H1 (cell line): ENCODE results near the gene CYP39A1. TPM values are rescaled to one million over a fixed set of nuclear protein-coding genes. Genes with fewer than 3 reads are reported as not detected.

Experiments used
- CTCF ChIA-PET: fragments of 300-600 bp; sonication (Branson Sonifier 250); formaldehyde crosslinking; loops from one replicate; lab custom pipeline; 2021; ENCODE audit not compliant: partially characterized antibody; lab: Charles Lee
- POLR2A ChIA-PET: fragments of 300-600 bp; sonication (Branson Sonifier 250); formaldehyde crosslinking; loops from one replicate; lab custom pipeline; 2021; ENCODE audit warnings: inconsistent platforms; ENCODE audit not compliant: partially characterized antibody; lab: Charles Lee
- DNase-seq, 2 experiments: peaks; one replicate each; pipeline versions ENCODE4 v3.0.0 to v3.0.0-alpha.2; 2010 to 2022; ENCODE audit warnings: low spot score in 2 of 2, low read depth in 1 of 2, mixed read lengths in 1 of 2
- FAIRE-seq: peaks from 2 replicates; lab custom pipeline; 2011; peaks lifted over from hg19 to GRCh38; lab: Jason Lieb, UNC
- H2AFZ ChIP-seq: 2 replicates; pipeline ENCODE4 v1.8.1; 2012; ENCODE audit warnings: low read length, inconsistent platforms
- H2AK5ac ChIP-seq: 2 replicates; pipeline ENCODE4 v1.6.1; 2013; ENCODE audit warnings: low read depth, low read length
- H2BK120ac ChIP-seq: replicated peaks from 2 replicates; pipeline ENCODE3; 2013; ENCODE audit warnings: low read depth, low read length, inconsistent platforms
- H2BK12ac ChIP-seq: 2 replicates; pipeline ENCODE4 v1.6.1; 2013; ENCODE audit warnings: low read depth, low read length
- H2BK15ac ChIP-seq: 2 replicates; pipeline ENCODE4 v1.6.1; 2013; ENCODE audit warnings: low read length
- H2BK20ac ChIP-seq: 2 replicates; pipeline ENCODE4 v1.6.1; 2013; ENCODE audit warnings: low read length
- H2BK5ac ChIP-seq: 2 replicates; pipeline ENCODE4 v1.6.1; 2013; ENCODE audit warnings: low read depth, low read length
- H3K14ac ChIP-seq: 2 replicates; pipeline ENCODE4 v1.6.1; 2013; ENCODE audit warnings: inconsistent platforms; ENCODE audit not compliant: insufficient read length
- H3K18ac ChIP-seq: 2 replicates; pipeline ENCODE4 v1.6.1; 2013; ENCODE audit warnings: low read length; ENCODE audit errors: extremely low read depth
- H3K23ac ChIP-seq: 2 replicates; pipeline ENCODE4 v1.6.1; 2013; ENCODE audit warnings: inconsistent platforms; ENCODE audit not compliant: insufficient read length
- H3K23me2 ChIP-seq: 2 replicates; pipeline ENCODE4 v1.6.1; 2013; ENCODE audit warnings: low read depth, low read length
- H3K27ac ChIP-seq: 2 replicates; pipeline ENCODE4 v1.6.1; 2011; ENCODE audit warnings: low read depth, low read length, inconsistent platforms
- H3K27me3 ChIP-seq, 4 experiments: replicated peaks in 1 of 4; 1 replicate in 1 of 4; 2 replicates in 3 of 4; pipeline versions ENCODE4 v1.6.1 to v1.8.1; 2011 to 2013; ENCODE audit warnings: low read length in 3 of 4, mild to moderate bottlenecking in 3 of 4, inconsistent platforms in 2 of 4, mixed read lengths in 2 of 4, moderate library complexity in 1 of 4; ENCODE audit not compliant: control insufficient read depth in 3 of 4, insufficient read depth in 3 of 4; ENCODE audit errors: extremely low read depth in 1 of 4
- H3K36me3 ChIP-seq, 4 experiments: 2 replicates each; pipeline versions ENCODE4 v1.6.1 to v1.8.1; 2011 to 2013; ENCODE audit warnings: mild to moderate bottlenecking in 4 of 4, low read length in 3 of 4, moderate library complexity in 2 of 4, control low read depth in 1 of 4, inconsistent platforms in 1 of 4; ENCODE audit not compliant: insufficient read depth in 4 of 4, control insufficient read depth in 2 of 4
- H3K4ac ChIP-seq: replicated peaks from 2 replicates; pipeline ENCODE3; 2013; ENCODE audit warnings: low read length, low read depth, mixed read lengths, inconsistent platforms; ENCODE audit not compliant: insufficient read length
- H3K4me1 ChIP-seq, 4 experiments: replicated peaks in 1 of 4; 1 replicate in 1 of 4; 2 replicates in 3 of 4; pipeline versions ENCODE4 v1.6.1 to v1.8.1; 2011 to 2013; ENCODE audit warnings: low read length in 3 of 4, inconsistent platforms in 2 of 4, mixed read lengths in 1 of 4; ENCODE audit not compliant: insufficient read depth in 4 of 4, control insufficient read depth in 3 of 4
- H3K4me2 ChIP-seq, 2 experiments: 2 replicates each; pipeline versions ENCODE4 v1.6.1 to v1.8.1; 2011 to 2013; ENCODE audit warnings: low read depth in 2 of 2, low read length in 2 of 2, control low read depth in 1 of 2, inconsistent platforms in 1 of 2, mild to moderate bottlenecking in 1 of 2; ENCODE audit not compliant: insufficient read depth in 1 of 2
- H3K4me3 ChIP-seq, 4 experiments: fragments of 200-600, 300-600 bp in 1 of 4; sonication (generic), shearing (Covaris generic), sonication (Bioruptor Twin) in 1 of 4; 2 replicates each; pipeline versions ENCODE4 v1.5.1 to v1.8.1; 2011 to 2016; ENCODE audit warnings: low read length in 4 of 4, low read depth in 3 of 4, control low read depth in 2 of 4, inconsistent platforms in 2 of 4, mild to moderate bottlenecking in 2 of 4, mixed read lengths in 1 of 4, moderate library complexity in 1 of 4; ENCODE audit not compliant: insufficient read depth in 2 of 4; ENCODE audit errors: extremely low read depth in 1 of 4
- H3K56ac ChIP-seq: replicated peaks from 2 replicates; pipeline ENCODE3; 2013; ENCODE audit warnings: low read depth, mild to moderate bottlenecking, mixed read lengths, low read length, inconsistent platforms; ENCODE audit not compliant: insufficient read length
- H3K79me1 ChIP-seq: 2 replicates; pipeline ENCODE4 v1.6.1; 2013; ENCODE audit warnings: low read depth, low read length, control low read depth
- H3K79me2 ChIP-seq, 2 experiments: 2 replicates each; pipeline versions ENCODE4 v1.6.1 to v1.8.1; 2012 to 2013; ENCODE audit warnings: low read length in 2 of 2, mild to moderate bottlenecking in 2 of 2, inconsistent platforms in 1 of 2; ENCODE audit not compliant: insufficient read depth in 2 of 2, control insufficient read depth in 1 of 2
- H3K9ac ChIP-seq, 4 experiments: replicated peaks in 1 of 4; 1 replicate in 1 of 4; 2 replicates in 3 of 4; pipeline versions ENCODE4 v1.6.1 to v1.8.1; 2011 to 2013; ENCODE audit warnings: low read depth in 3 of 4, low read length in 3 of 4, control low read depth in 2 of 4, mild to moderate bottlenecking in 2 of 4, moderate library complexity in 2 of 4, inconsistent platforms in 1 of 4; ENCODE audit errors: extremely low read depth in 1 of 4
- H3K9me3 ChIP-seq, 2 experiments: 2 replicates each; pipeline versions ENCODE4 v1.6.1 to v1.8.1; 2012 to 2013; ENCODE audit warnings: mild to moderate bottlenecking in 2 of 2, moderate library complexity in 2 of 2, control low read depth in 1 of 2, inconsistent platforms in 1 of 2, low read depth in 1 of 2, low read length in 1 of 2, mixed read lengths in 1 of 2; ENCODE audit not compliant: insufficient read depth in 2 of 2
- H4K20me1 ChIP-seq, 2 experiments: replicated peaks in 1 of 2; 2 replicates each; pipeline versions ENCODE3 to v1.8.1; 2011 to 2013; ENCODE audit warnings: inconsistent platforms in 2 of 2, low read length in 2 of 2, mild to moderate bottlenecking in 1 of 2; ENCODE audit not compliant: insufficient read depth in 2 of 2, control insufficient read depth in 1 of 2
- H4K5ac ChIP-seq: 2 replicates; pipeline ENCODE4 v1.6.1; 2013; ENCODE audit warnings: low read length, low read depth, mixed read lengths, inconsistent platforms; ENCODE audit not compliant: insufficient read length
- H4K8ac ChIP-seq: 2 replicates; pipeline ENCODE4 v1.8.0; 2013; ENCODE audit warnings: mild to moderate bottlenecking, moderate library complexity, low read length, inconsistent platforms; ENCODE audit not compliant: insufficient read depth; ENCODE audit errors: extremely low read depth
- H4K91ac ChIP-seq: replicated peaks from 2 replicates; pipeline ENCODE3; 2013; ENCODE audit warnings: low read length, mixed read lengths, inconsistent platforms; ENCODE audit not compliant: insufficient read length
- BCL11A ChIP-seq, 2 experiments: IDR thresholded peaks; one replicate each; pipeline ENCODE4 v1.6.1; 2011; ENCODE audit warnings: low read depth in 2 of 2, low read length in 2 of 2, mild to moderate bottlenecking in 2 of 2
- CBX8 ChIP-seq: fragments of 300-800, 300-1000 bp; sonication (generic); IDR thresholded peaks from 2 replicates; pipeline ENCODE4 v1.7.1; 2016; ENCODE audit warnings: low read depth, low read length, borderline replicate concordance
- CTBP2 ChIP-seq: IDR thresholded peaks from 2 replicates; pipeline ENCODE4 v1.7.0; 2011; ENCODE audit warnings: borderline replicate concordance, mild to moderate bottlenecking, moderate library complexity, mixed read lengths, low read length; ENCODE audit not compliant: insufficient read depth, insufficient read length
- E2F6 ChIP-seq: IDR thresholded peaks from 2 replicates; pipeline ENCODE4 v1.6.1; 2012; ENCODE audit warnings: inconsistent platforms
- EGR1 ChIP-seq: IDR thresholded peaks from 2 replicates; pipeline ENCODE4 v1.6.1; 2011; ENCODE audit warnings: low read depth, low read length, borderline replicate concordance
- FOSL1 ChIP-seq: IDR thresholded peaks from 2 replicates; pipeline ENCODE4 v1.6.1; 2011; ENCODE audit warnings: mild to moderate bottlenecking, low read depth, low read length, moderate library complexity; ENCODE audit not compliant: insufficient read depth
- HDAC2 ChIP-seq, 2 experiments: fragments of 300-600 bp in 1 of 2; sonication (generic) in 1 of 2; IDR thresholded peaks; 2 replicates each; pipeline ENCODE4 v1.6.1; 2011 to 2012; ENCODE audit warnings: low read depth in 2 of 2, low read length in 2 of 2, mild to moderate bottlenecking in 2 of 2, moderate library complexity in 2 of 2, borderline replicate concordance in 1 of 2, inconsistent platforms in 1 of 2
- POLR2A ChIP-seq, 2 experiments: IDR thresholded peaks; 1 replicate in 1 of 2; 2 replicates in 1 of 2; pipeline ENCODE4 v1.6.1; 2011; ENCODE audit warnings: low read depth in 2 of 2, low read length in 2 of 2, mild to moderate bottlenecking in 2 of 2; ENCODE audit errors: control extremely low read depth in 1 of 2
- POLR2AphosphoS5 ChIP-seq: IDR thresholded peaks from 2 replicates; pipeline ENCODE4 v1.6.1; 2011; ENCODE audit warnings: low read depth, low read length
- RXRA ChIP-seq: IDR thresholded peaks from 2 replicates; pipeline ENCODE4 v1.6.1; 2011; ENCODE audit warnings: low read depth, mild to moderate bottlenecking, low read length, moderate library complexity; ENCODE audit not compliant: insufficient read depth
- SP1 ChIP-seq: IDR thresholded peaks from 2 replicates; pipeline ENCODE4 v1.6.1; 2011; ENCODE audit warnings: low read depth, low read length
- TAF1 ChIP-seq: IDR thresholded peaks from 2 replicates; pipeline ENCODE4 v1.6.1; 2011; ENCODE audit warnings: mild to moderate bottlenecking, low read depth, low read length
- YY1 ChIP-seq: IDR thresholded peaks from 2 replicates; pipeline ENCODE4 v1.6.1; 2011; ENCODE audit warnings: low read depth, mild to moderate bottlenecking, low read length
- polyA plus RNA-seq, 7 experiments: library from polyadenylated mRNA; depleted of rRNA in 3 of 7; stranded (reverse) in 5 of 7; unstranded in 2 of 7; fragments of >200 nt in 5 of 7; fragments of 200-250 nt in 2 of 7; gene quantifications; 1 replicate in 5 of 7; 2 replicates in 1 of 7; 4 replicates in 1 of 7; pipeline versions ENCODE4 v1.2.1 to v1.2.3, GENCODE V29; 2011 to 2013; ENCODE audit warnings: missing spikeins in 2 of 7, mixed read lengths in 2 of 7
- total RNA-seq: library from RNA; stranded (reverse); fragmentation: NEBNext Ultra II Directional; extraction: Animal tissue kit (Norgen Biotek cat#: 25700); gene quantifications from 2 replicates; pipeline ENCODE4 v1.2.1, GENCODE V29; 2021

CYP39A1 gene
- total and polyA plus RNA-seq, 2 of the 8 experiments (the other 6 are each of a cell fraction or from before 2014, with no cell fraction given), result 0.71 to 2.4 TPM

GRCh38 chr6:46581459-46582177 lies 71.0 kb downstream of the CYP39A1 start:
- FAIRE-seq (no peak), DNase-seq (no peak)
- POLR2A ChIA-PET, result no interaction called here
- Histone ChIP-seq H3K36me3 (no peaks in the 10 kb centered on the region), H2BK12ac (no peak overlapping the region), H3K23ac (no peak overlapping the region), H2BK5ac (no peak overlapping the region), H2AFZ (no peak overlapping the region), H3K4ac (no peak overlapping the region), H3K9me3 (no peaks in the 10 kb centered on the region), H3K79me1 (no peaks in the 10 kb centered on the region), H3K23me2 (no peaks in the 10 kb centered on the region), H3K27me3 (no peaks in the 10 kb centered on the region), H3K56ac (no peak overlapping the region), H2BK20ac (no peak overlapping the region), H2BK120ac (no peak overlapping the region), H3K9ac (no peak overlapping the region), H3K18ac (no peak overlapping the region), H4K20me1 (no peaks in the 10 kb centered on the region), H4K8ac (no peak overlapping the region), H3K4me3 (no peak overlapping the region), H4K91ac (no peak overlapping the region), H2BK15ac (no peak overlapping the region), H3K14ac (no peak overlapping the region), H3K4me1 (no peaks in the 10 kb centered on the region), H3K4me2 (no peak overlapping the region), H4K5ac (no peak overlapping the region), H2AK5ac (no peak overlapping the region), H3K79me2 (no peaks in the 10 kb centered on the region), H3K27ac (no peak overlapping the region)
- TF ChIP-seq POLR2A (IDR thresholded peaks at IDR 0.05; ENCODE audit: control extremely low read depth in 1 of 2, low read depth in 2 of 2, low read length in 2 of 2) (no peak), TAF1 (no peak), RXRA (no peak), YY1 (no peak), EGR1 (no peak), SP1 (no peak), CBX8 (no peak), POLR2AphosphoS5 (no peak), HDAC2 (IDR thresholded peaks at IDR 0.05; ENCODE audit: borderline replicate concordance in 1 of 2, low read depth in 2 of 2, low read length in 2 of 2) (no peak), CTBP2 (no peak), BCL11A (IDR thresholded peaks at IDR 0.05; ENCODE audit: low read depth in 2 of 2, low read length in 2 of 2) (no peak), FOSL1 (no peak), E2F6 (no peak)
- CTCF ChIA-PET, result interaction anchor here (0.8 kb wide), 1 partner anchor 91 kb away, joined by 4 read pairs; the partner anchor contains the start of gene RCAN2
